K562 (cell line): ENCODE results near the gene ST7. TPM values are rescaled to one million over a fixed set of nuclear protein-coding genes. Genes with fewer than 3 reads are reported as not detected.
A peak's percentile ranks its signal among the peaks of the same experiment; 100 is the strongest.

Experiments
- CBX1 ChIP-seq: sonication (generic); IDR thresholded peaks from 2 replicates; pipeline ENCODE4 v1.6.1; 2016; ENCODE audit warnings: antibody characterized with exemption, low read depth, mild to moderate bottlenecking
- CCNT2 ChIP-seq: IDR thresholded peaks from 2 replicates; pipeline ENCODE4 v1.6.1; 2011; ENCODE audit warnings: borderline replicate concordance, low read depth, mild to moderate bottlenecking, moderate library complexity, mixed read lengths, low read length; ENCODE audit not compliant: insufficient read length; ENCODE audit errors: extremely low read depth
- COPS2 ChIP-seq: fragments of 450-650 bp; conservative IDR thresholded peaks from 2 replicates; pipeline ENCODE4 v1.6.1; 2016; ENCODE audit warnings: mild to moderate bottlenecking, moderate library complexity
- DPF2 ChIP-seq: fragments of 450-650 bp; IDR thresholded peaks from 2 replicates; pipeline ENCODE4 v1.6.1; 2016
- E2F1 ChIP-seq: sonication (generic); formaldehyde crosslinking; IDR thresholded peaks from 2 replicates; pipeline ENCODE4 v1.8.1; 2023; ENCODE audit warnings: mild to moderate bottlenecking, missing genetic modification reagents, moderate library complexity
- E2F4 ChIP-seq: sonication (generic); formaldehyde crosslinking; IDR thresholded peaks from 2 replicates; pipeline ENCODE4 v1.8.0; 2022; ENCODE audit warnings: mild to moderate bottlenecking, low read depth, missing genetic modification reagents
- EP300 ChIP-seq: IDR thresholded peaks from 2 replicates; pipeline ENCODE4 v1.6.1; 2012; ENCODE audit warnings: low read length, improper control_type of control experiment
- EP400 ChIP-seq: fragments of 450-650 bp; IDR thresholded peaks from 2 replicates; pipeline ENCODE4 v1.6.1; 2017; ENCODE audit warnings: antibody characterized with exemption, mild to moderate bottlenecking, moderate library complexity
- HNRNPH1 ChIP-seq: fragments of 200-400 bp; formaldehyde crosslinking; optimal IDR thresholded peaks from 2 replicates; pipeline ENCODE3; 2017; ENCODE audit warnings: low read depth, mild to moderate bottlenecking, low read length, moderate library complexity
- HNRNPK ChIP-seq: fragments of 200-400 bp; formaldehyde crosslinking; IDR thresholded peaks from one replicate; pipeline ENCODE4 v1.6.1; 2018; ENCODE audit warnings: mild to moderate bottlenecking, low read depth, low read length; ENCODE audit not compliant: poor library complexity, severe bottlenecking
- KDM4B ChIP-seq, 2 experiments: fragments of 450-650 bp in 1 of 2; sonication (generic) in 1 of 2; IDR thresholded peaks; 2 replicates each; pipeline ENCODE4 v1.6.1; 2016 to 2017; ENCODE audit warnings: borderline replicate concordance in 2 of 2, antibody characterized with exemption in 1 of 2, low read depth in 1 of 2, mild to moderate bottlenecking in 1 of 2
- MAFK ChIP-seq: IDR thresholded peaks from 2 replicates; pipeline ENCODE4 v1.6.1; 2011; ENCODE audit warnings: low read length, improper control_type of control experiment
- NELFE ChIP-seq: IDR thresholded peaks from 2 replicates; pipeline ENCODE4 v1.6.1; 2011; ENCODE audit warnings: mild to moderate bottlenecking; ENCODE audit not compliant: insufficient read depth, insufficient read length
- SMAD4 ChIP-seq: fragments of 250-450 bp; sonication (Bioruptor Pico); conservative IDR thresholded peaks from 2 replicates; pipeline ENCODE4 v1.8.0; 2021; ENCODE audit warnings: inconsistent platforms, mild to moderate bottlenecking, moderate library complexity
- STAT5B ChIP-seq: fragments of 250-450 bp; sonication (Bioruptor Pico); IDR thresholded peaks from 2 replicates; pipeline ENCODE4 v1.8.0; 2021; ENCODE audit warnings: mild to moderate bottlenecking, inconsistent platforms
- TRIM28 ChIP-seq: fragments of 450-650 bp; IDR thresholded peaks from 2 replicates; pipeline ENCODE4 v1.6.1; 2017
- ZFP30 ChIP-seq: fragments of 250-450 bp; sonication (Bioruptor Pico); IDR thresholded peaks from 2 replicates; pipeline ENCODE4 v1.8.0; 2022; ENCODE audit warnings: moderate library complexity, mild to moderate bottlenecking, inconsistent platforms, borderline replicate concordance
- ZKSCAN1 ChIP-seq: fragments of 150-350 bp; IDR thresholded peaks from 2 replicates; pipeline ENCODE4 v1.6.1; 2016; ENCODE audit warnings: low read depth, low read length
- ZNF23 ChIP-seq: fragments of 250-450 bp; sonication (Bioruptor Pico); IDR thresholded peaks from 2 replicates; pipeline ENCODE4 v1.4.0; 2020; ENCODE audit warnings: mild to moderate bottlenecking
- ZNF696 ChIP-seq: fragments of 250-450 bp; sonication (Bioruptor Pico); conservative IDR thresholded peaks from 2 replicates; pipeline ENCODE4 v1.4.0; 2020; ENCODE audit warnings: mild to moderate bottlenecking, moderate library complexity
- polyA plus RNA-seq, 8 experiments: library from polyadenylated mRNA; depleted of rRNA in 4 of 8; stranded (reverse) in 5 of 8; unstranded in 3 of 8; fragments of >200 nt; fragmentation: Nextera tagmentation in 2 of 8; fragmentation: Illumina TruSeq in 1 of 8; extraction: Ambion mirVana in 2 of 8; extraction: Trizol in 1 of 8; gene quantifications; 2 replicates each; pipeline versions ENCODE4 v1.2.1 to v1.2.3, GENCODE V29; 2011 to 2014; ENCODE audit warnings: inconsistent platforms in 1 of 8, missing spikeins in 1 of 8
- total RNA-seq, 7 experiments: library from RNA; depleted of rRNA in 6 of 7; stranded (reverse); fragments of >200 nt in 6 of 7; fragmentation: Illumina TruSeq in 2 of 7; extraction: Trizol in 2 of 7; gene quantifications; 2 replicates each; pipeline versions ENCODE4 v1.2.1 to v1.2.3, GENCODE V29; 2011 to 2021; ENCODE audit warnings: low replicate concordance in 1 of 7
- TF ChIP-seq, protein P1 (sequence below): sonication (generic); formaldehyde crosslinking; IDR thresholded peaks from 2 replicates; pipeline ENCODE4 v1.8.1; 2023; ENCODE audit warnings: mild to moderate bottlenecking, missing genetic modification reagents
- TF ChIP-seq, protein P2 (sequence below): IDR thresholded peaks from 2 replicates; pipeline ENCODE4 v1.6.1; 2012; ENCODE audit warnings: low read depth, low read length, improper control_type of control experiment, borderline replicate concordance

The ST7 gene
- total and polyA plus RNA-seq, 9 of the 15 experiments (the other 6 are each of a cell fraction or from before 2014, with no cell fraction given) = 23.9 to 56.3 (median 36.9) TPM

GRCh38 chr7:117014099-117014656, 60.9 kb downstream of the ST7 start (continued):
- TF ChIP-seq E2F4 (CRISPR knock-in tag) (no peak), EP300 (peak; percentile 37; the same call in 1 of the 2 replicates), ZNF696 (CRISPR knock-in tag) (no peak), ZNF23 (CRISPR knock-in tag) (0 out of 2 replicates have a peak, but pooled peaks have one; percentile 17), TRIM28 (0 out of 2 replicates have a peak, but pooled peaks have one; percentile 36), KDM4B (IDR thresholded peaks at IDR 0.05; ENCODE audit: borderline replicate concordance in 2 of 2, low read depth in 1 of 2) (no peak), EP400 (peak; percentile 88), DPF2 (no peak), ZFP30 (no peak), HNRNPH1 (no peak), NELFE (no peak), E2F1 (CRISPR knock-in tag) (no peak), HNRNPK (no peak), SMAD4 (peak; percentile 66), COPS2 (no peak), STAT5B (CRISPR knock-in tag) (0 out of 2 replicates have a peak, but pooled peaks have one; percentile 44), ZKSCAN1 (no peak), CBX1 (no peak), CCNT2 (no peak), MAFK (no peak)
- TF ChIP-seq, protein P1, sequence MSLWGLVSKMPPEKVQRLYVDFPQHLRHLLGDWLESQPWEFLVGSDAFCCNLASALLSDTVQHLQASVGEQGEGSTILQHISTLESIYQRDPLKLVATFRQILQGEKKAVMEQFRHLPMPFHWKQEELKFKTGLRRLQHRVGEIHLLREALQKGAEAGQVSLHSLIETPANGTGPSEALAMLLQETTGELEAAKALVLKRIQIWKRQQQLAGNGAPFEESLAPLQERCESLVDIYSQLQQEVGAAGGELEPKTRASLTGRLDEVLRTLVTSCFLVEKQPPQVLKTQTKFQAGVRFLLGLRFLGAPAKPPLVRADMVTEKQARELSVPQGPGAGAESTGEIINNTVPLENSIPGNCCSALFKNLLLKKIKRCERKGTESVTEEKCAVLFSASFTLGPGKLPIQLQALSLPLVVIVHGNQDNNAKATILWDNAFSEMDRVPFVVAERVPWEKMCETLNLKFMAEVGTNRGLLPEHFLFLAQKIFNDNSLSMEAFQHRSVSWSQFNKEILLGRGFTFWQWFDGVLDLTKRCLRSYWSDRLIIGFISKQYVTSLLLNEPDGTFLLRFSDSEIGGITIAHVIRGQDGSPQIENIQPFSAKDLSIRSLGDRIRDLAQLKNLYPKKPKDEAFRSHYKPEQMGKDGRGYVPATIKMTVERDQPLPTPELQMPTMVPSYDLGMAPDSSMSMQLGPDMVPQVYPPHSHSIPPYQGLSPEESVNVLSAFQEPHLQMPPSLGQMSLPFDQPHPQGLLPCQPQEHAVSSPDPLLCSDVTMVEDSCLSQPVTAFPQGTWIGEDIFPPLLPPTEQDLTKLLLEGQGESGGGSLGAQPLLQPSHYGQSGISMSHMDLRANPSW = no peak
- TF ChIP-seq, protein P2, sequence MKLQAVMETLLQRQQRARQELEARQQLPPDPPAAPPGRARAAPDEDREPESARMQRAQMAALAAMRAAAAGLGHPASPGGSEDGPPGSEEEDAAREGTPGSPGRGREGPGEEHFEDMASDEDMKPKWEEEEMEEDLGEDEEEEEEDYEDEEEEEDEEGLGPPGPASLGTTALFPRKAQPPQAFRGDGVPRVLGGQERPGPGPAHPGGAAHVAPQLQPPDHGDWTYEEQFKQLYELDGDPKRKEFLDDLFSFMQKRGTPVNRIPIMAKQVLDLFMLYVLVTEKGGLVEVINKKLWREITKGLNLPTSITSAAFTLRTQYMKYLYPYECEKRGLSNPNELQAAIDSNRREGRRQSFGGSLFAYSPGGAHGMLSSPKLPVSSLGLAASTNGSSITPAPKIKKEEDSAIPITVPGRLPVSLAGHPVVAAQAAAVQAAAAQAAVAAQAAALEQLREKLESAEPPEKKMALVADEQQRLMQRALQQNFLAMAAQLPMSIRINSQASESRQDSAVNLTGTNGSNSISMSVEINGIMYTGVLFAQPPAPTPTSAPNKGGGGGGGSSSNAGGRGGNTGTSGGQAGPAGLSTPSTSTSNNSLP = peak; percentile 91
